Body of pancreas (tissue), 4 donors: ENCODE results near the gene OSBPL6.

Experiments
- CTCF ChIP-seq, 7 experiments: fragments of 450-650 bp in 4 of 7; fragments of 200-600 bp in 3 of 7; sonication (generic) in 3 of 7; IDR thresholded peaks; one replicate each; pipeline ENCODE4 v1.5.1; 2016 to 2019; ENCODE audit warnings: antibody characterized with exemption in 7 of 7
- POLR2A ChIP-seq, 3 donors: fragments of 450-650 bp; IDR thresholded peaks; one replicate each; pipeline ENCODE4 v1.6.1; 2016; ENCODE audit warnings: antibody characterized with exemption in 3 of 3, mild to moderate bottlenecking in 2 of 3

DNA sequence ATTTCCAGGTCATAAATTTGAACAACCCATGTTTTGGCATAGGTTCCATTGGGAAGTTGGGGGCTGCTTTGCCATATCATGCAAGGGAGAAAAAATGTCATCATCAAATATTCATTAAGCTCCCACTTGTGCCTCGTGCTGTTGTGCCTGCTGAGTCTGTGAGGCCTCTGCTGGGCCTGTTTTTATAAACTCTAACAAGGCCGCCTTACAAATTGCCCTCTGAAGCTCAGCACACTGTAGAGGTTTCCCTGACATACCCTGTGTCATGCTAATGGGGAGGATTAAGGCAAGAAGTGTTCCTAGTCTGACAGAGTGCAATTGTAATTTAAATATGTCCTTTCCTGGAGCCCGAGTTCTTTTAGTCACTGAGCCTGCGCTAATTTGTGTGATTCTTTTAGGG is 17.6 kb downstream of the OSBPL6 start:
- TF ChIP-seq CTCF (IDR thresholded peaks at IDR 0.05) (no peak), POLR2A (IDR thresholded peaks at IDR 0.05) (no peak)
